T47D (cell line): ENCODE measurements around the gene DDX55.

ENCODE experiments used
- DNase-seq, 2 experiments: peaks; one replicate each; pipeline versions ENCODE4 v3.0.0 to v3.0.0-alpha.2; 2011 to 2012; ENCODE audit warnings: low read depth in 1 of 2, low spot score in 1 of 2
- JUND ChIP-seq: IDR thresholded peaks from 2 replicates; pipeline ENCODE4 v1.6.1; 2012; ENCODE audit warnings: low read depth
- in situ Hi-C: cut with HindIII; loops from 2 replicates; pipeline ENCODE4 v1.10.0; 2016; ENCODE audit warnings: low sequenced_read_pairs, low pct_unique_long_range_greater_than_20kb

DDX55 gene

GRCh38 chr12:123621619-123622530 lies 20.0 kb downstream of the DDX55 start:
- no peak for DNase-seq
- in situ Hi-C loops: no loop called here
- no peak for TF ChIP-seq JUND

GRCh38 chr12:123633379-123634141 lies 31.7 kb downstream of the DDX55 start, which contains the start of the genes EIF2B1 and GTF2H3:
EIF2B1 (minus strand) TSS chr12:123633686; CDS start chr12:123633557, 129 bp downstream.
GTF2H3 (plus strand) TSS chr12:123633829; CDS start chr12:123633860, 31 bp downstream.
- in situ Hi-C loops: no loop called here
- no peak for TF ChIP-seq JUND
- peak; percentile 99 for DNase-seq

- no peak for TF ChIP-seq JUND
- no peak for DNase-seq
- in situ Hi-C loops: no loop called here
These were observed 32.3 kb downstream of the DDX55 start for GRCh38 chr12:123634142-123634561.

GRCh38 chr12:123643911-123644310 lies 42.0 kb downstream of the DDX55 start:
- no peak for TF ChIP-seq JUND
- in situ Hi-C loops: no loop called here
- DNase-seq: no peak

GRCh38 chr12:123645380-123645779 lies 43.5 kb downstream of the DDX55 start:
- no peak for DNase-seq
- no peak for TF ChIP-seq JUND
- in situ Hi-C loops: no loop called here

- no peak for DNase-seq
- no peak for TF ChIP-seq JUND
- in situ Hi-C loops: no loop called here
These were observed 44.0 kb downstream of the DDX55 start for GRCh38 chr12:123645878-123646277.

GRCh38 chr12:123648401-123648800 lies 46.5 kb downstream of the DDX55 start:
- no peak for DNase-seq
- in situ Hi-C loops: no loop called here
- TF ChIP-seq JUND: no peak

GRCh38 chr12:123654129-123654701 lies 52.3 kb downstream of the DDX55 start:
- DNase-seq: no peak
- in situ Hi-C loops: no loop called here
- no peak for TF ChIP-seq JUND

- no peak for TF ChIP-seq JUND
- in situ Hi-C loops: no loop called here
- no peak for DNase-seq
These were observed 53.5 kb downstream of the DDX55 start for GRCh38 chr12:123655420-123655819.

- in situ Hi-C loops: no loop called here
- no peak for TF ChIP-seq JUND
- DNase-seq: no peak
These were observed 54.5 kb downstream of the DDX55 start for GRCh38 chr12:123656392-123656791.

GRCh38 chr12:123657211-123657610 lies 55.3 kb downstream of the DDX55 start:
- DNase-seq: no peak
- TF ChIP-seq JUND: no peak
- in situ Hi-C loops: no loop called here

GRCh38 chr12:123659996-123660727 lies 58.3 kb downstream of the DDX55 start:
- DNase-seq: no peak
- TF ChIP-seq JUND: no peak
- in situ Hi-C loops: no loop called here
